NCI-H510A (cell line): ENCODE results near the gene PHGDH.
A peak's percentile ranks its signal among the peaks of the same experiment; 100 is the strongest.
"Not testable (repeated sequence)": the region's sequence is repeated elsewhere in the genome, so short reads cannot be mapped to it uniquely, and the experiment has no call there.

Experiments used
- DNase-seq: peaks from one replicate; lab custom pipeline; 2025; lab: John Stamatoyannopoulos, UW

The PHGDH gene

DNA sequence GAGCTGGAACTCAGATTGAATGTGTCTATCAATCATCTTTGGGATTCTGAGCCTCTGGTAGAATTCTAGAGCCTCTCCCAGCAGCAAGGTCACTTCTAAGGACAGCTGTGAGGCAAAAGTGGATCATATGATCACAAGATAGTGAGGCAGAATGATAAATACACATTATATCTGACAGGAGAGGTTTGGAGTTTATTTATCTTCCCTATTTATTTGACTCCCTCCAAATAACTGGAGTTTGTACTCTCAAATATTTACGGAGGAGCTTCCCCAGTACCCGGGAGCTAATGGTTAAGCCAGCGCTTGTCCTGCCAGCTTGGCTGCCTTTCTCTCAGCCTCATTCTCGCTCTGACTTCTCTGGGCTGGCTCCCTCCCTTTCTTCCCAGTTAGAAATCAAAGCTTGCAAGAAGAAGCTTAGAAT lies 54.6 kb downstream of the PHGDH start:
- no peak for DNase-seq

DNA sequence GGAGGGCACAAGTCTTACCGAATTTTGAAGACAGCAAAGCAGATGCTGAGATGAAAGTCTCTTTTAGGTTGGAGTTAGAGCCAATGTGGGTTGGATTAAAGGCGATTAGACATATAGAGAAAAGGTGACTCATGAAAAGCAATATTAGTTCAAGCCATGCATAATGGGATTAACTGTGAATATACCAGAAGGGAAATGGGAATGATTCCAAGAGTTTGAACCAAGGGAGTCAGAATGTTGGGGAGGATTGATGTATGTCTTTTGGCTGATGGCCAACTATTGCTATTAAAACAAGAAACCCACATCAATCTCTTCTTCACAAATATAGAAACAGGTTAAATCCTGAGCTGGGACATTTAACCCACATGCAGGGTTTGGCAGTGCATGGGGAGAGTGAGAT lies 55.8 kb downstream of the PHGDH start:
- no peak for DNase-seq

DNA sequence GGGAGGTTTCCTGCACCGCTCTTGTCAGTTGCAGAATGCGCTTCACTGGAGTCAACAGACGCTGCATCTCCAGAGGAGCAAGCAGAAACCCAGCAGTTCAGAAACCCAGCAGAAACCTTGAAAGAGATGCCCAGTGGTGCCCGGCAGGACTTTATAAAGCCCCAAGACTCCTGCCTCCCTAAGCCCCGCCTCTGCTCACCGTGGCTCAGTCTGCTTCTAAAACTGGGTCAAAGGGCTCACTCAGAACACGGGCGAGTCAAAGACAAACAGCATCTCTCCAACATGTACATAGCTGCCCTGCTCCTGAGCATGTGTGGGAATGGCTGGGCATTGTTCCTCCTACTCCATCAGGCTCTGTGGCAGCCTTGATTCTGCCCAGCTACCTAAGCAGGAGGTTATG lies 57.0 kb downstream of the PHGDH start, which contains the start of gene HMGCS2:
Gene HMGCS2, minus strand, starts transcription at position 128 of the 400 bp plus-strand sequence. Its CDS starts 61 bp downstream, at position 67.
- no peak for DNase-seq

DNA sequence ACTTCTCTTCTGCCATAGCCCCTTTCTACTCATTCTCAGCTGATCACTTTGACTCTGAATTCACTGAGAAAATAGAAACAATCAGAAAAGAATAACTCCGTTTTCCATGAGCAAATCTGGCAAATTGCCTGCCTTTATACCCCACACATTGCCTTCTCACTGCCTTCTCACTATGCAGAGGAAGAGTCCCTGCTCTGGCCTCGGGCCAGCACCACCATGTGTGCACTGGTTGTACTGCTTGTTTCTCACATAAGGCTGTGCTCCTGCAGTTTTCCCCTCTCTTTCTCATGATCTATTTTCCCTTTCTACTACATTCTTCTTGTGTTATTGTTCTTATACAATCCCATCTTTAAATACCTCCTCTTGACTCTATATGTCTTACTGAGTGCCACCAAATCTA lies 59.3 kb downstream of the PHGDH start:
- DNase-seq, result no peak

DNA sequence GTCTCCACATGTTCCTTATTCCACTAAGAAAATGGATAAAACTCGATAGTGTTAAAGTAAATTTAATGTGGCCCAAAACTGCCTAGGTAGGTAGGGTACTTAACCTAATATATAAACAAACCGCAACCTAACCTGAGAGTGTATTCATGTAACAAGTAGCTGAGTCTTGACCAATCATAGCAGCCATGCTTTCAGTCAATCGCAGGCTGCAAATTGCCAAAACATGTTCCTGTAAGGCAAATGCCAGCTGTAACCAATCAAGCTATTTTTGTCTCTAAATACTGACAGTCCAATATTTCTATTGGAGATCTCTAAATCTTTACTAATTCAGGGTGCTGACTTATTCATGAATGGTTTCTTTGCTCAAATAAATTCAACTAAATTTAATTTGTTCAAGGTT lies 60.0 kb downstream of the PHGDH start:
- DNase-seq, result no peak

DNA sequence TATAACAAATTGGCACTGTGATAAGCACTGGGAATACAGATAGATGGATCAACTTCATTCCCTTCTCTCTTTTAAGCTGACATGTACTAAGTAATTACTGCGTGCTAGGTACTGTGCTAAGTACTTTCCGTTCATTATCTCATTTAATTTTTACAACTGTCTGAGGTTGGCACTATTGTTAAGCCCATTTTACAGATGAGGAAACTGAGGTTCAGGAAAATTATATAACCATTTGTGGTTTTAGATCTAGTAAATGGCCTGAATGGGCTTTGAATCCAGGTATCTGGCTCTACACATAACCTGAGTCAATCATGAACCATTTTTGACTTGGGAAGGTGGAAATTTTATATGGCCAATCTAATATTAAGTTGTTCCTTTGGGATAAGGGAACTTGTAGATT lies 60.6 kb downstream of the PHGDH start:
- DNase-seq, result no peak

DNA sequence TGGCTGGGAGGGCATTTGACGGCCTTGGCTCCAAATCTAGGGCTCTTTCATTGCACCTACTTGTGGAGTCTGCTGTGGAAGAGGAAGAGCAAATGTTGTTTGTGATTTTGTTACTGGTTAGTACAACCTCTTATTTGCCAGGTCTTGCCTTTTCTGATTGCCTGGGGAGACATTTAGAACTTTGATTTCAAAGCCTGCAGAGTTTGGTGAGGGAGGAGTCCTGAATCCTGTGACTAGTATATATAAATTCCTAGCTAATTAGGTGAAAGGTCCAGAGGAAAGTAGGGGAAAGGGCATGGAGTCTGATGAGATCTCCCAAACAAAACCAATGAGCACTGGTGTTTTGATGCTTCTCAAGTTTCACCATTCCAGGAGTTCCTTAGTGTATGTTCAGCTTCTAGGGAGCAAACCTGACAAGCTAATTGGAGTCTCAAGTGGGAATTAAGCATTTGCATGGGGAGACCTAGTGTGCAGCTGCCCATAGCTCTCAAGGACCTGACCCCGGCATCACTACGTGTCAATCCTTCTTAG lies 62.0 kb downstream of the PHGDH start:
- DNase-seq, result peak; percentile 66

DNA sequence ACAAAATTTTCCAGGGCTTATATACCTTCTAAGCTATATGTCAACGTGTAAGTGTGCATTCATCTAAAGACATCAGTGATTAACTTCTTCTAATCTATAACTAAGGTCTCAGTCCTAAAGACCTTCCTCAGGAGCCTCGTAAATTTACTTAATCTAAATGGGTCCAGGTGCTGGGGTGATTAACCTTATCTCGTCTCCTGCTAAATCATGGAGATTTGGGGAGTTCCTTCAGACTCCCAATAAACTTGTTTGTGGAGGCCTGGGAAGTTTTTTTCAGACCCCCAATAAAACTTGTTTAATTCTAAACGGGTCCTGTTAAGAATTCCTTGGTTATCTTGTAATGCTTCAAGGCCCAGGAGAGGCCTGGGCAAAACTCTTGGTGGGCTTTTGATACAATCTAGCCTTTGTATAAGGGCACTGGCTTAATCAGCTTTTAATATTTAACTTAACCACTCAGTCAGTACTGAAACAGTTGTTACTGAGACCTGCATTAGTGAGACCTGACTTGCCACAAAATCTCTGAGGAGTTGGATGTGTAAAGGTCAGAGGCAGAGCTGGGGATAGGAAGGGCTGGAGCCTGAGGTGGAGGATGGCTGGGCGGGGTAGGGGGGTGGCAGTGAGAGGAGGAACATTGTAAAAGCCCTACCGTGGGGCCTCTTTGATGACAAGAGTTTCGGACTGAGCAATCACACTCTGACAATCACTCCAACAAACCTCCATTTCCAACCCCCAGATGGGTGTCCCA lies 63.2 kb downstream of the PHGDH start:
- no peak for DNase-seq

DNA sequence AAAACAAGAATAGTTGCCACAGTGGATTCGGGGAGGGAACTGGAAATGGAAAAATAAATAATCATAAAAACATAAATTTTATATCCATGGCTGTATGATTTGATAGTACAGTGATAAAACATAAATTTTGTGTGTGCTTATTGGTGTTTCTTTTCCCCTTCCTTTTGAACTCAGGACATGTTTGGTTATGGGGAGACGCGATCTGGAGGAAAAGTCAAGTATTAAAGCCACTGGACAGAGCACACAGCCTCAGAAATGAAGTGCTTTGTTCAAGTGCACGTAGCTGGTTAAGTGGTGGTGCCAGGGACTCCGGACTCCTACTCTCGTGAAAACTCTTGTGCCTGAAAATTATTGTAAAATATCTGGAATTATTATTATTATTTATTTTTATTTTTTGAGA lies 66.6 kb downstream of the PHGDH start:
- no peak for DNase-seq

DNA sequence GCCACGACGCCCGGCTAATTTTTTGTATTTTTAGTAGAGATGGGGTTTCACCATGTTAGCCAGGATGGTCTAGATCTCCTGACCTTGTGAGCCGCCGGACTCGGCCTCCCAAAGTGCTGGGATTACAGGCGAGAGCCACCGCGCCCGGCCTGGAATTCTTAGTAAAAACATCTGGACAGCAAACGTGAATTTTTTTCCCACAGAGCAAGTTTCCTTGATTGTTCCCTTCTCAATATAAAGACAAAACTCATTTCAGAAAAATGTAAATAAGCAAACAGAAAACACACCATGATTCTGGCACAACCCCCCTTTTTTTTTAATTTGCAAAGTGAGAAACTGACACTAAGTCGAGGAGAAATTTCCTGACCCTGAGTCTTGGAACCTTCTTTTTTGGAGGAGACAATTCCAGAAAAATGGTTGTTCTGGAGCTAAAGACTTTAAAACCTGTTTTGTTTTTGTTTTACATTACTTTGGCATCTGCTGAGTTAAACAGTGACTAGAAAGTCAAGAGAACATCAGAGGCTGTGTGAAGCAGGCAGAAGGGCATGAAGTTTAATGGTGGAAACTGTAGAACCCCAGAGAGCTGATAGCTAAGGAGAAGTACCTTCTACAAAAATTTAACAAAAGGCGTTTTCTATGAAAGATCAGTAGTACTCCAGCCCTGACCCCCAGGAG lies 67.3 kb downstream of the PHGDH start:
- no peak for DNase-seq

DNA sequence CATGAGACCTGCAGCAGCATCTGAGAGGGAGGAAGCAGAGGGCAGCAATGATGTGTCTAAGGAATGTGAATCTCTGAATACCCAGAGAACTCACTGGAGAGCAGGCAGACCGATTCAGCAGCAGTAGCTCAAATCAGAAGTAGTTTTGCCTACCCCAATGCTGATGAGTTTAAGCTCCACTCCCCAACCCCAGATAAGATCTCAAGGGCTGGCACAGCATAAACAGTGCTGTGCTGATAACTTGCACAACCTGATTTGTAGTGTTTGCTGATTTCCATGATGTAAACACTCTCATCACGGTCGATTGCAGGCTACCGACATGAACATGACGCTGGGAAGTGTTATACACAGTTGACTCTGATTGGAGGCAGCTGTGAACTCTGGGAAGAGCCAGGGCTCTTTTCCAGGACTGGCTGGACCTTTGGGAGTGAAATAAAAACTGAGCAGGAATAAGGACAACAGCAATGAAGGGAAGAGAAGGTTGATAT lies 68.2 kb downstream of the PHGDH start:
- peak; percentile 92 for DNase-seq

DNA sequence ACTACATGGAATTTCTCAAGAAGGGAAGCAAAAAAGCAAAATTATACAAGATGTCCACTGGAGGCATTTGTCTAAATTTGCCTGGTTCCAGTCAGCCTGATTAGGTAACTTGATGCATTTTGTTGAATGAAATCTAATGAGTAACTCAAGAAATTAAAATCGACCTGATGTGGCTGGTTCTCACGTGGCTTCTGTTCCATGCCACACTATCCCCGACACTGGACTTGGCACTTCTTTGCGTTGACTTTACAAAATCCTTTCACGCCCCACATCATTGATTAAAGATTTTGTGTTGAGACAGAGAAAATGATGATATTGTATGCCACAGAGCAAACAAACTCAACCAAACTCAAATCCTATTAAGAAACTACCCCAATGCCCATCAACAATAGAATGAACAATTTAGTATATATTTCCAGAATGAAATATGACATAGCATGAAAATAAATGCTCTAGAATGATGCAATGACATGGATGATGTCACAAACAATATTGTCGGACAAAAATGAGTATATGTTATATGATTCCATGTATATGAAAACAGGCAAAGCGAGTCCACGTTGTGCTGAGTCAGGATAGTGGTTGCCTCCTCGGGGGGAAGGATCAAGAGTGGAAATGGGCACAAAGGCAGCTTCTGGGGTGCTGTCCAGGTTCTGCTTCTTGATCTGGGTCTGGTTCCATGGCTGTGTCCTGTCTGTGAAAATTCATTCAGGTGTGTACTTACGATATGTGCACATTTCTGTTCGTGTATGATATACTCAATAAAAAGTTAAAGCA lies 69.9 kb downstream of the PHGDH start:
- DNase-seq, result no peak

DNA sequence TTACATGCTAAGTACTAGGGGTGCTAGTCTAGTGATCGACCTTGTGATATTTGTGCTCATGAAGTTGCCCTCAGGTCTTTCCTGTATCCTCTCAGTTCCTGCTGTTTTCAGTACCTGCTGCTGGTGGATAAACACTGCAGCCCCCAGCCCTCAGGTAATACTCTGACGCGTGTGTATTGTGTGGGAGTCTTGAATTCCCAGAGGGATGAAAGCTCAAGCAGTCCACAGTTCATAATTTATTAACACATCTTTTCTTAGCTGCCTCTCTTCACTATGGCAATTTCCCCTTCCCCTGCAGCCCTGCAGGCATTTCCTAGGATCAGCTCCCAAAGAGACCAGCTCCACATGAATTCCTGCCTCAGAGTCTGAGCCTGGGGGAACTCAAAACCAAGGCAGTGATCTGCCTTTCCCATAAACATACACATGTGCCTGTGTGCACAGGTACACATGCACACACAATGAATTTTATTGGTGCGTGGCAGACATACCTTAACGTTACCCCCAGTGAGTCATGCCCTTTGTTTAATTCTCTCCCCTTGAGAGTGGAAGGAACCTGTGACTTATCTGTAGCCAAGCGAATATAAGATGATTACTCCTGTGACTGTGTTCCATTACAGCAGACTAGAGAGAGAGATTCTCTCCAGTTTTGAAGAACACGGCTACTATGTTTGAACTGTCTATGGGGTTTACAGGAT lies 71.0 kb downstream of the PHGDH start:
- no peak for DNase-seq

DNA sequence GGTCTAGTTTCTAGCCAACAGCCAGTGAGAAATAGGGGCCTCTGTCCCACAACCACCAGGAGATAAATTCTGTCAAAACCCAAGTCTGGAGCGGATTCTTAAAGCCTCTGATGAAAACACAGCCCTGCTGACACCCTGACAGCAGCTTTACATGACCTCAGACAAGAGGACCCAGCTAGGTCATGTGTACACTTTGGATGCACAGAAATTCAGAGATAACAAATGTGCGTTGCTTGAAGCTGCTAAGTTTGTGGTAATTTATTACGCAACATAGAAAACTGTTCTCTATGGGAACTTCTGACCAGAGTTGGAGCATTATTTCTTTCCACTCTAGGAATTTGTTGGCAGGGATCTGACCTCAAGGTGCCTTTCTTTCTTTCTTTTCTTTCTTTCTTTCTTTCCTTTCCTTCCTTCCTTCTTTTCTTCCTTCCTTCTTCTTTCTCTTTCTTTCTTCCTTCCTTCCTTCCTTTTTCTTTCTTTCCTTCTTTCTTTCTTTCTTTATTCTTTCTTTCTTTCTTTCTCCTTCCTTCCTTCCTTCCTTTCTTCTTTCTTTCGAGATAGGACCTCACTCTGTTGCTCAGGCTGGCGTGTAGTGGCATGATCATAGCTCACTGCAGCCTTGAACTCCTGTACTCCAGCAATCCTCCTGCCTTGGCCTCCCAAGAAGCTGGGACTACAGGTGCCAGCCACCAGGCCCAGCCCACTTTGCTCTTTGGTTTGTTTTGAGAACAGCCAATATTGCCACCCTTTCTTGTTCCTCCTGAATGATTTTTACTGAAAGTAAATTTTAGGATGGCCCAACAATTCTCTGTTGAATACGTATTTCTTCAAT lies 71.8 kb downstream of the PHGDH start:
- no peak for DNase-seq

DNA sequence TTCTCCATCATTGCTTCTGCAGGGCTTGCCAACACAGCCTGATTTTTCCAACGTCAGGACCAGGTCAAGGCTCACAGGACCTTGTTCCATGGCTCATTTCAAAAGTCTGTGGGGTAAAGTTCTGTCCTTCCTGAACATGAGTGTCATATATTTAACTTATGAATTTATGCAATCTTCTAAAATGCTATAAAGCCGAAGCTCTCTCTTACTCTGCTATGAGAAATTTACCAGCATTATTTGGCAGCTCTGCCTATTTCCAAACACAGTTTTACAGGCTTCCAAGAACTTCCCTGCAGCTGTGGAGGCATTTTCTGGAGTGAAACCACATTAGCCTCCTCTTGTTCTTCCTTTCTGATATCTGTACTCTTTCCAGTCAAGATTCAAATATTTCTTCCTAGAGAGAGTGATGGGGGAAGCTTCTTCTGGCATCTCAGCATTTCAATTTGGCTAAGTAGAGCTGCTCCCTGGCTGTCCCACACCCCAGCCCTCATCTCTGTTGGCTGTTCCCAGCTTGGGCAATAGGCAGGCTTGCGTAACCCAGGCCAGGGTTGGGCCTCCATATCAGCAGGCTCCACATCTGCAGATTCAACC lies 72.6 kb downstream of the PHGDH start:
- no peak for DNase-seq

DNA sequence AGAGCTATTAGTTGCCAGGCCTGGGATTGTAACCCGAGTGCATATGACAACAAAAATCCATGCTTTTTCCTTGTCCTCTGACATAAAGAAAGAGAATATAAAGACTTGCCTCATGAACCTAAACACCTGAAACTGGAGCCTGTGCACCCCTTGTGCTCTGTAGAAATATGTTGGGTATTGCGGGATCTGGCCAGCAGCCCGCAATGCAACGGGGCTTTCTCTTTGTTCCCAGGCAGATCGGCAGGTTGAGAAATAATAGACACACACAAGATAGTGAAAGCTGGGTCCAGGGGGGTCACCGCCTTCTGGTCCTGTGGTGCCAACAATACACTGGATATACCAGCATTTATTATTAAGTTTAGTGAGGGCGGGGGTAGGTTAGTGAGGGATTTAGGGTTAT lies 74.3 kb downstream of the PHGDH start:
- DNase-seq, result not testable (repeated sequence)

DNA sequence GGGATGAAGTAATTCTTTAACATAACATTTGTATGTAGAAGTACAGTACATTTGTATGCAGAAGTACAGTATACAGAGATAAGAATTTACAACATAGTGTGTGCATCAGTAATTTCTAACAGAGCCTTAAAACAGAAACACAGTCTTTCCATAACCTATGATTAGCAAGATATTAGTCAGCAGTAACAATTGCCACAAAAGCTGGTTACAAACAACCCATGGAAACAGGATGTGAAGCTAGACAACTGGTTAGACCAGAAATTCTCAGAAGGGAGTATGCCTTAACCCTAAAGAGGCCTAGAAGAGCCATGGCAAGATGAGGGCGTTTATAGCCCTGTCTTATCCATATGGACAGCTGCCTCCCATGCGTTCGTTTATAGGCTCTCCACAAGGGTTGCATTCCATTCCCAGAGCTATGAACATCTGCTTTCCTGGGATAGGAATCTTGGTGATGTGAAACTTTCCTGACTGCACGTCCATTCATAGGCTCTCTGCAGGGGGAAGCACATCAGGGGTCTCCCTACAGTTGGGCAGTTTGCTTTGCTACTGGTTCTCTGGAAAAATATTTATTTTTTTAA lies 74.8 kb downstream of the PHGDH start:
- DNase-seq, result not testable (repeated sequence)

DNA sequence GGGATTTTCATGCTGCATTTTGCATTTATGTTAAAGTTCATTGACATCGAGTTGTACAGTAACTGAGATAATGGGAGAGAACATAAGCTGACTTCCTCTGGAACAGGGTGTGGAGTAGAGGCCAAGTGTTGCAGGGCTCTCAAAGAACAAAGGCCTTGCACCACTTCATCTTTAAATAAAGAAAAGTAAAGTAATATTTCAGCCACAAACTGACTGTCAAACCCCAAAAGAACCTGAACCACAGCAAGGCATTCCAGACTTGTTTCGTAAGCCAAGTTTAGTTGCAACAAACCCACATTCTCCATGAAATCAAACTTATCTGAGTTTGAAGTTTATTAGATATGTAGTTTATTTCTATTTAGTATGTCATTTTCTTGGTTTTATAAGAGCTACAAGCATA lies 76.0 kb downstream of the PHGDH start:
- DNase-seq, result no peak

DNA sequence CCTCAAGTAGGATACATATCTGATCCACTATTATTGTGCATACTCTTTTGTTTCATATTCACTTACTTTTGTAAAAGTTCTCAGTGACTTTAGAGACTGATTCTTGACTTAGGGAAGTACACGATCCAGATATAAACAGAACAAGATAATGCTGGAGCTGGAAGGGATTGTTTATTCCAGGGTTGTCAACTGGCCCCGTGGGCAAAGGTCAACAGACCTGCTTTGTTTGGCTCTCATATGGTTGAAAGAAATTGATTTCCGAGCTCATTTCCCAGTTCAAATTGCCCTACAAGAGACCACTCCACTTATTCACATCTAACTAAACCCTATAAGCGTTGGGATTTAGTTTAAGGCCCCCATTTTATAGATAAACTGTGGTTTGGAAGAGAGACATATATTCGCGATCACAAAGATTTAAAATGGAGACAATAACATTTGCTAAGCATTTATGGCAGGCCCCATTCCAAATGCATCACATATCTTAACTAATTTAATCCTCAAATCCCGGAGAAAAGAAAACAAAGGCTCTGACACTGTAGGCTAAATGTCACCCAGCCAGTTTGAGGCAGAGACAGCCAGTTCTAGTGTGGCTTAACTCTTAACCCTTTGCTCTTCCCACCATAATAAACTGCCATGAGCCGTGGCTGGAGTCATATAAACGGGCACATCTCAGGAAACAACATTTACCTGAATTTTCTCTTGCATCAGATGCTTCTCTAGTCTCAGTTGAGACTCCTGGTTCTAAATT lies 78.9 kb downstream of the PHGDH start:
- DNase-seq, result no peak
